HepG2 (cell line): ENCODE data around the gene TPST1. TPM values are rescaled to one million over a fixed set of nuclear protein-coding genes. Genes with fewer than 3 reads are reported as not detected.

Source experiments
- ATAC-seq: fragments of 200-7000 bp; cut with Tn5 transposase; 3 replicates; pipeline ENCODE4 v1.9.1; 2020; ENCODE audit warnings: mild to moderate bottlenecking, moderate library complexity
- BruUV-seq: library from RNA; stranded (reverse); fragments of 400-500 nt; replicated peaks from 2 replicates; lab custom pipeline; 2021; lab: Mats Ljungman, UMichigan
- CTCF ChIA-PET: fragments of 300-600 bp; formaldehyde crosslinking; extraction: SDS; loops from one replicate; lab custom pipeline; 2021; ENCODE audit warnings: low total read pairs, inconsistent platforms, low intra/inter-chr PET ratio; lab: Yijun Ruan, JAX
- POLR2A ChIA-PET: fragments of 350-600 bp; sonication (Branson Sonifier 250); formaldehyde crosslinking; loops from one replicate; lab custom pipeline; 2020; ENCODE audit warnings: antibody characterized with exemption, inconsistent platforms; lab: Yijun Ruan, JAX
- DNase-seq: peaks from one replicate; pipeline ENCODE4 v3.0.0-alpha.2; 2015; ENCODE audit warnings: low spot score
- FAIRE-seq: peaks from 3 replicates; lab custom pipeline; 2011; peaks lifted over from hg19 to GRCh38; lab: Jason Lieb, UNC
- H2AFZ ChIP-seq: one replicate; pipeline ENCODE4 v1.6.1; 2011; ENCODE audit warnings: low read length, inconsistent platforms
- H3K27ac ChIP-seq: fragments of 300-600 bp; 3 replicates; pipeline ENCODE4 v1.8.0; 2011; ENCODE audit warnings: mixed run types, mild to moderate bottlenecking, mixed read lengths, low read length, inconsistent platforms; ENCODE audit not compliant: insufficient read depth; ENCODE audit errors: extremely low read length
- H3K27me3 ChIP-seq, 2 experiments: fragments of 200-600 bp in 1 of 2; 2 replicates in 1 of 2; 3 replicates in 1 of 2; pipeline versions ENCODE4 v1.6.0 to v1.8.0; 2011; ENCODE audit warnings: low read length in 2 of 2, mild to moderate bottlenecking in 2 of 2, moderate library complexity in 2 of 2, inconsistent platforms in 1 of 2; ENCODE audit not compliant: insufficient read depth in 2 of 2, control insufficient read depth in 1 of 2
- H3K36me3 ChIP-seq, 2 experiments: fragments of 200-600 bp in 1 of 2; replicated peaks in 1 of 2; 2 replicates in 1 of 2; 3 replicates in 1 of 2; pipeline versions ENCODE4 v1.5.1 to v1.8.0; 2011; ENCODE audit warnings: low read length in 2 of 2, inconsistent platforms in 1 of 2; ENCODE audit not compliant: insufficient read depth in 2 of 2, control insufficient read depth in 1 of 2
- H3K4me1 ChIP-seq: 2 replicates; pipeline ENCODE4 v1.5.1; 2012; ENCODE audit warnings: low read length, inconsistent platforms; ENCODE audit not compliant: insufficient read depth
- H3K4me2 ChIP-seq: 2 replicates; pipeline ENCODE4 v1.6.0; 2011; ENCODE audit warnings: low read depth, low read length, inconsistent platforms
- H3K4me3 ChIP-seq, 3 experiments: fragments of 200-600 bp in 1 of 3; sonication (generic), shearing (Covaris generic) in 1 of 3; replicated peaks in 1 of 3; 2 replicates each; pipeline ENCODE4 v1.5.1; 2011 to 2016; ENCODE audit warnings: low read length in 3 of 3, inconsistent platforms in 2 of 3, low read depth in 2 of 3, mild to moderate bottlenecking in 2 of 3, control low read depth in 1 of 3, mixed read lengths in 1 of 3; ENCODE audit not compliant: insufficient read depth in 1 of 3
- H3K79me2 ChIP-seq: one replicate; pipeline ENCODE4 v1.6.1; 2011; ENCODE audit warnings: low read length, inconsistent platforms; ENCODE audit not compliant: insufficient read depth
- H3K9ac ChIP-seq: 2 replicates; pipeline ENCODE4 v1.6.0; 2011; ENCODE audit warnings: mild to moderate bottlenecking, low read depth, low read length, inconsistent platforms; ENCODE audit not compliant: insufficient read depth
- H3K9me3 ChIP-seq: 2 replicates; pipeline ENCODE4 v1.5.1; 2012; ENCODE audit warnings: mild to moderate bottlenecking, low read length
- H4K20me1 ChIP-seq: 2 replicates; pipeline ENCODE4 v1.6.0; 2011; ENCODE audit warnings: inconsistent platforms, mild to moderate bottlenecking, low read length, moderate library complexity; ENCODE audit not compliant: insufficient read depth
- FOXO1 ChIP-seq: sonication (generic); formaldehyde crosslinking; IDR thresholded peaks from 2 replicates; pipeline ENCODE4 v1.4.0; 2020; ENCODE audit warnings: missing genetic modification reagents
- HIVEP1 ChIP-seq: sonication (generic); formaldehyde crosslinking; IDR thresholded peaks from 2 replicates; pipeline ENCODE4 v1.4.0; 2020; ENCODE audit warnings: mild to moderate bottlenecking, missing genetic modification reagents
- MEF2D ChIP-seq: sonication (generic); formaldehyde crosslinking; IDR thresholded peaks from 2 replicates; pipeline ENCODE4 v1.5.1; 2020; ENCODE audit warnings: mild to moderate bottlenecking, missing genetic modification reagents
- PCBP2 ChIP-seq: fragments of 200-400 bp; formaldehyde crosslinking; optimal IDR thresholded peaks from 2 replicates; pipeline ENCODE3; 2018; ENCODE audit warnings: low read length, low read depth; ENCODE audit not compliant: poor library complexity, severe bottlenecking
- RARA ChIP-seq: IDR thresholded peaks from 2 replicates; pipeline ENCODE4 v1.6.1; 2016; ENCODE audit warnings: missing genetic modification reagents, missing compliant biosample characterization
- WGBS: methylation state at CpG from one replicate; pipeline ENCODE4 v1.1.6; 2017; ENCODE audit warnings: low lambda C conversion rate; 5-methylcytosine and 5-hydroxymethylcytosine counted together
- in situ Hi-C: cut with HindIII; loops from 2 replicates; pipeline ENCODE4 v1.10.0; 2017; ENCODE audit warnings: low pct_unique_long_range_greater_than_20kb; ENCODE audit not compliant: extremely low pct_ligation_motif_present
- intact Hi-C: fragments of 100-400 bp; cut with micrococcal nuclease; formaldehyde crosslinking; loops from one replicate; pipeline ENCODE4 v1.10.0; 2022; ENCODE audit not compliant: unreplicated experiment
- polyA plus RNA-seq, 8 experiments: library from polyadenylated mRNA; depleted of rRNA in 3 of 8; stranded (reverse) in 7 of 8; unstranded in 1 of 8; fragments of >200 nt; fragmentation: Illumina TruSeq in 4 of 8; extraction: Trizol in 4 of 8; gene quantifications; 2 replicates each; pipeline versions ENCODE4 v1.2.1 to v1.2.3, GENCODE V29; 2011 to 2016; ENCODE audit warnings: low read depth in 4 of 8, missing spikeins in 1 of 8, mixed read lengths in 1 of 8; ENCODE audit not compliant: insufficient read depth in 1 of 8
- total RNA-seq, 5 experiments: library from RNA; depleted of rRNA; stranded (reverse); fragments of >200 nt; fragmentation: Illumina TruSeq; extraction: Trizol; gene quantifications; 2 replicates each; pipeline ENCODE4 v1.2.3, GENCODE V29; 2016; ENCODE audit warnings: low read depth in 1 of 5
- TF ChIP-seq, protein P1 (sequence below): sonication (generic); formaldehyde crosslinking; IDR thresholded peaks from 2 replicates; pipeline ENCODE4 v1.4.0; 2020; ENCODE audit warnings: mild to moderate bottlenecking, missing genetic modification reagents
- TF ChIP-seq, protein P2 (sequence below): fragments of 450-650 bp; IDR thresholded peaks from 2 replicates; pipeline ENCODE4 v1.6.1; 2017
- TF ChIP-seq, protein P3 (sequence below): sonication (generic); formaldehyde crosslinking; IDR thresholded peaks from 2 replicates; pipeline ENCODE4 v1.4.0; 2020; ENCODE audit warnings: missing genetic modification reagents
- TF ChIP-seq, protein P4 (sequence below): sonication (generic); formaldehyde crosslinking; IDR thresholded peaks from 2 replicates; pipeline ENCODE4 v1.5.0; 2020; ENCODE audit warnings: mild to moderate bottlenecking, missing genetic modification reagents

TPST1 gene
- total and polyA plus RNA-seq, 2 of the 13 experiments (the other 11 are each of a cell fraction or from before 2014, with no cell fraction given): 24.3 to 34.1 TPM

DNA sequence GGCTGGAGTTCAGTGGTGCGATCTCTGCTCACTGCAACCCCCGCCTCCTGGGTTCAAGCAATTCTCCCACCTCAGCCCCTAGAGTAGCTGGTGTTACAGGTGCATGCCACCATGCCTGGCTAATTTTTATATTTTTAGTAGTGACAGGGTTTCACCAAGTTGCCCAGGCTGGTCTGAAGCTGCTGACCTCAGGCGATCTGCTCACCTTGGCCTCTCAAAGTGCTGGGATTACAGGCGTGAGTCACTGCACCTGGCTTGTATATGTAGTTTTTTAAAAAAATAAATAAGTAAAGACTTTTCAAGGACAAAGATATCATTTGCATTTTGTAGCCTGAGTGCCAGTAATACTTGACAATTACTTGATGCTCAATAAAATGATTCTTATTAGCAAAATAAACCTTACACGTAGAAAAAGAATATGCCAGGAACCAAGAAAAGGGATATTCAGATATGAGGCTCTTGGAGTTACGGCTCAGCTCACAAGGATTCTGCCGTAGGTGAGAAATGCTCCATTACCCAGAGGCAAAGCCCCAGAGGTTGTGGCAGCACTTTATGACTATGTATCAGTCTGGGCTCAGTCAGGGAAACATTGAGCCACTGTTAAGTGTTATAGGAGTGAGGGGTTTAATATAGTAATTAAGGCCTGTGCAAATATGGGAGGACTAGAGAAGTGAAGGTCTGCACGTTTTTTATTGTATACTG lies 98.5 kb downstream of the TPST1 start:
- POLR2A ChIA-PET: no interaction called here
- no peak for ATAC-seq
- Histone ChIP-seq H2AFZ (no peak overlapping the region), H4K20me1 (no peaks in the 10 kb centered on the region), H3K4me1 (peaks cover 35% of the 10 kb centered on the region), H3K27ac (no peak overlapping the region), H3K9me3 (no peaks in the 10 kb centered on the region), H3K79me2 (peaks cover 5% of the 10 kb centered on the region), H3K4me3 (no peak overlapping the region), H3K9ac (no peak overlapping the region), H3K4me2 (no peak overlapping the region), H3K27me3 (no peaks in the 10 kb centered on the region), H3K36me3 (no peaks in the 10 kb centered on the region)
- intact Hi-C loops (no loop called here), in situ Hi-C loops (no loop called here)
- FAIRE-seq: no peak
- 92% methylated on average over 8 of the region's 8 CpGs for WGBS
- CTCF ChIA-PET: no interaction called here
- no TSS peak for BruUV-seq
- TF ChIP-seq RARA (no peak), PCBP2 (no peak), FOXO1 (CRISPR knock-in tag) (no peak), HIVEP1 (CRISPR knock-in tag) (no peak), MEF2D (no peak)
- TF ChIP-seq, protein P1, sequence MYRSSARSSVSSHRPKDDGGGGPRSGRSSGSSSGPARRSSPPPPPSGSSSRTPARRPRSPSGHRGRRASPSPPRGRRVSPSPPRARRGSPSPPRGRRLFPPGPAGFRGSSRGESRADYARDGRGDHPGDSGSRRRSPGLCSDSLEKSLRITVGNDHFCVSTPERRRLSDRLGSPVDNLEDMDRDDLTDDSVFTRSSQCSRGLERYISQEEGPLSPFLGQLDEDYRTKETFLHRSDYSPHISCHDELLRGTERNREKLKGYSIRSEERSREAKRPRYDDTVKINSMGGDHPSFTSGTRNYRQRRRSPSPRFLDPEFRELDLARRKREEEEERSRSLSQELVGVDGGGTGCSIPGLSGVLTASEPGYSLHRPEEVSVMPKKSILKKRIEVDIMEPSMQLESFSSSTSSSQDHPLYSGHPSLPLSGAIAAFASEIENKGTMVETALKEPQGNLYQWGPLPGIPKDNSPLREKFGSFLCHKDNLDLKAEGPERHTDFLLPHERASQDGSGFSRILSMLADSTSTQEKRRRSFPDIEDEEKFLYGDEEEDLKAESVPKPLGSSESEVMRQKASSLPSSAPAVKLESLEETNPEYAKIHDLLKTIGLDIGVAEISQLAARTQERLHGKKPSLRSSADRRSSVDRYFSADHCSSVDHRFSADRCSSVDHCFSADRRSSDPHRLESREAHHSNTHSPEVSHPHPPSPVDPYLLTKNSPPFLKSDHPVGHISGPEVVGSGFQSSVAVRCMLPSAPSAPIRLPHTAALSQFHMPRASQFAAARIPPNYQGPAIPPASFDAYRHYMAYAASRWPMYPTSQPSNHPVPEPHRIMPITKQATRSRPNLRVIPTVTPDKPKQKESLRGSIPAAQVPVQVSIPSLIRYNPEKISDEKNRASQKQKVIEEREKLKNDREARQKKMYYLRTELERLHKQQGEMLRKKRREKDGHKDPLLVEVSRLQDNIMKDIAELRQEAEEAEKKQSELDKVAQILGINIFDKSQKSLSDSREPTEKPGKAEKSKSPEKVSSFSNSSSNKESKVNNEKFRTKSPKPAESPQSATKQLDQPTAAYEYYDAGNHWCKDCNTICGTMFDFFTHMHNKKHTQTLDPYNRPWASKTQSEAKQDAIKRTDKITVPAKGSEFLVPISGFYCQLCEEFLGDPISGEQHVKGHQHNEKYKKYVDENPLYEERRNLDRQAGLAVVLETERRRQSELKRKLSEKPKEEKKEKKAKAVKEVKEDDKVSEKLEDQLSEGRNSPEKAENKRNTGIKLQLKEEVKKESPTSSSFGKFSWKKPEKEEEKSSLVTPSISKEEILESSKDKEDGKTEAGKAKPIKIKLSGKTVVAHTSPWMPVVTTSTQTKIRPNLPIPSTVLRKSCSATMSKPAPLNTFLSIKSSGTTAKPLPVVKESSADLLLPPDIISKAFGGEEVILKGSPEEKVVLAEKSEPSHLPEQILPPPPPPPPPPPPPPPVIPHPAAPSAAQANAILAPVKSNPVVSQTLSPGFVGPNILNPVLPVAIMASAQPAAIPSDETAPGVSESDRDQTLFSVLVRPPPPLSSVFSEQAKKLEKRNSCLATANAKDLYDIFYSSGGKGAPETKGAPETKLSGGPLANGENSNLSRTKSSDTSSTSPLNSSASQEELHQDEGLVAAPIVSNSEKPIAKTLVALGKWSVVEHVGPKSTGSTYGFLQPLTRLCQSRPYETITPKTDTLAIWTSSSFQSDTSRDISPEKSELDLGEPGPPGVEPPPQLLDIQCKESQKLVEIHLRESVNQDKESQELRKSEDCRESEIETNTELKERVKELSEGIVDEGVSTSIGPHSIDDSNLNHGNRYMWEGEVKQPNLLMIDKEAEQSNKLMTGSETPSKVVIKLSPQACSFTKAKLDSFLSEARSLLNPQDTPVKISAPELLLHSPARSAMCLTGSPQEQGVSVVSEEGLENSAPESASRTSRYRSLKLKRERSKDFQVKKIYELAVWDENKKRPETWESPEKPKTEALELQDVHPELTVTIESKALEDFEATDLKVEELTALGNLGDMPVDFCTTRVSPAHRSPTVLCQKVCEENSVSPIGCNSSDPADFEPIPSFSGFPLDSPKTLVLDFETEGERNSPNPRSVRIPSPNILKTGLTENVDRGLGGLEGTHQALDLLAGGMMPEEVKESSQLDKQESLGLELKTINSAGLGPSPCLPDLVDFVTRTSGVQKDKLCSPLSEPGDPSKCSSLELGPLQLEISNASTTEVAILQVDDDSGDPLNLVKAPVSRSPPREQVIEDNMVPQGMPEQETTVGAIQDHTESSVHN: no peak
- TF ChIP-seq, protein P2, sequence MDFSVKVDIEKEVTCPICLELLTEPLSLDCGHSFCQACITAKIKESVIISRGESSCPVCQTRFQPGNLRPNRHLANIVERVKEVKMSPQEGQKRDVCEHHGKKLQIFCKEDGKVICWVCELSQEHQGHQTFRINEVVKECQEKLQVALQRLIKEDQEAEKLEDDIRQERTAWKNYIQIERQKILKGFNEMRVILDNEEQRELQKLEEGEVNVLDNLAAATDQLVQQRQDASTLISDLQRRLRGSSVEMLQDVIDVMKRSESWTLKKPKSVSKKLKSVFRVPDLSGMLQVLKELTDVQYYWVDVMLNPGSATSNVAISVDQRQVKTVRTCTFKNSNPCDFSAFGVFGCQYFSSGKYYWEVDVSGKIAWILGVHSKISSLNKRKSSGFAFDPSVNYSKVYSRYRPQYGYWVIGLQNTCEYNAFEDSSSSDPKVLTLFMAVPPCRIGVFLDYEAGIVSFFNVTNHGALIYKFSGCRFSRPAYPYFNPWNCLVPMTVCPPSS: no peak
- TF ChIP-seq, protein P3, sequence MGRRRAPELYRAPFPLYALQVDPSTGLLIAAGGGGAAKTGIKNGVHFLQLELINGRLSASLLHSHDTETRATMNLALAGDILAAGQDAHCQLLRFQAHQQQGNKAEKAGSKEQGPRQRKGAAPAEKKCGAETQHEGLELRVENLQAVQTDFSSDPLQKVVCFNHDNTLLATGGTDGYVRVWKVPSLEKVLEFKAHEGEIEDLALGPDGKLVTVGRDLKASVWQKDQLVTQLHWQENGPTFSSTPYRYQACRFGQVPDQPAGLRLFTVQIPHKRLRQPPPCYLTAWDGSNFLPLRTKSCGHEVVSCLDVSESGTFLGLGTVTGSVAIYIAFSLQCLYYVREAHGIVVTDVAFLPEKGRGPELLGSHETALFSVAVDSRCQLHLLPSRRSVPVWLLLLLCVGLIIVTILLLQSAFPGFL (CRISPR knock-in tag): no peak
- TF ChIP-seq, protein P4, sequence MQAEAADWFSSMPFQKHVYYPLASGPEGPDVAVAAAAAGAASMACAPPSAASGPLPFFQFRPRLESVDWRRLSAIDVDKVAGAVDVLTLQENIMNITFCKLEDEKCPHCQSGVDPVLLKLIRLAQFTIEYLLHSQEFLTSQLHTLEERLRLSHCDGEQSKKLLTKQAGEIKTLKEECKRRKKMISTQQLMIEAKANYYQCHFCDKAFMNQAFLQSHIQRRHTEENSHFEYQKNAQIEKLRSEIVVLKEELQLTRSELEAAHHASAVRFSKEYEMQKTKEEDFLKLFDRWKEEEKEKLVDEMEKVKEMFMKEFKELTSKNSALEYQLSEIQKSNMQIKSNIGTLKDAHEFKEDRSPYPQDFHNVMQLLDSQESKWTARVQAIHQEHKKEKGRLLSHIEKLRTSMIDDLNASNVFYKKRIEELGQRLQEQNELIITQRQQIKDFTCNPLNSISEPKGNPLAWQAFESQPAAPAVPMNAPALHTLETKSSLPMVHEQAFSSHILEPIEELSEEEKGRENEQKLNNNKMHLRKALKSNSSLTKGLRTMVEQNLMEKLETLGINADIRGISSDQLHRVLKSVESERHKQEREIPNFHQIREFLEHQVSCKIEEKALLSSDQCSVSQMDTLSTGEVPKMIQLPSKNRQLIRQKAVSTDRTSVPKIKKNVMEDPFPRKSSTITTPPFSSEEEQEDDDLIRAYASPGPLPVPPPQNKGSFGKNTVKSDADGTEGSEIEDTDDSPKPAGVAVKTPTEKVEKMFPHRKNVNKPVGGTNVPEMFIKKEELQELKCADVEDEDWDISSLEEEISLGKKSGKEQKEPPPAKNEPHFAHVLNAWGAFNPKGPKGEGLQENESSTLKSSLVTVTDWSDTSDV (CRISPR knock-in tag): no peak
- DNase-seq: no peak
